CD4-positive, alpha-beta memory T cell (primary cell): ENCODE results near the gene ARID1B. TPM values are rescaled to one million over a fixed set of nuclear protein-coding genes. Genes with fewer than 3 reads are reported as not detected.

Source experiments
- CTCF ChIA-PET: fragments of 350-600 bp; sonication (Branson Sonifier 250); formaldehyde crosslinking; loops from one replicate; lab custom pipeline; 2021; ENCODE audit warnings: inconsistent platforms; ENCODE audit not compliant: partially characterized antibody; lab: Charles Lee
- POLR2A ChIA-PET: fragments of 350-600 bp; sonication (Branson Sonifier 250); formaldehyde crosslinking; loops from one replicate; lab custom pipeline; 2021; ENCODE audit not compliant: partially characterized antibody; lab: Charles Lee
- DNase-seq, 5 donors: peaks; one replicate each; pipeline versions ENCODE4 v3.0.0 to v3.0.0-alpha.2; 2020 to 2022; ENCODE audit warnings: mixed read lengths in 1 of 5
- H3K27ac ChIP-seq: one replicate; pipeline ENCODE4 v1.7.0; 2013; ENCODE audit warnings: low read depth, low read length
- H3K27me3 ChIP-seq: 2 replicates; pipeline ENCODE4 v1.7.0; 2013; ENCODE audit warnings: mild to moderate bottlenecking, low read length, moderate library complexity; ENCODE audit not compliant: insufficient read depth
- H3K36me3 ChIP-seq: 2 replicates; pipeline ENCODE4 v1.7.0; 2013; ENCODE audit warnings: mild to moderate bottlenecking, low read length, moderate library complexity; ENCODE audit not compliant: insufficient read depth
- H3K4me1 ChIP-seq: 2 replicates; pipeline ENCODE4 v1.7.0; 2013; ENCODE audit warnings: mild to moderate bottlenecking, low read length, moderate library complexity; ENCODE audit not compliant: insufficient read depth
- H3K4me3 ChIP-seq, 2 donors: one replicate each; pipeline ENCODE4 v1.7.0; 2013; ENCODE audit warnings: low read length in 2 of 2, mild to moderate bottlenecking in 1 of 2
- H3K9me3 ChIP-seq, 2 donors: one replicate each; pipeline ENCODE4 v1.7.0; 2013; ENCODE audit warnings: low read length in 2 of 2, control low read depth in 1 of 2; ENCODE audit not compliant: control insufficient read depth in 1 of 2
- H3K27ac Mint-ChIP-seq, 7 donors: one replicate each; pipeline ENCODE4 v1.8.0; 2020 to 2021; ENCODE audit warnings: mixed read lengths in 7 of 7, mild to moderate bottlenecking in 6 of 7, inconsistent platforms in 3 of 7, moderate library complexity in 3 of 7
- H3K27me3 Mint-ChIP-seq, 2 donors: one replicate each; pipeline ENCODE4 v1.8.0; 2020 to 2021; ENCODE audit warnings: mixed read lengths in 2 of 2
- H3K36me3 Mint-ChIP-seq, 2 donors: one replicate each; pipeline ENCODE4 v1.8.0; 2020 to 2021; ENCODE audit warnings: mixed read lengths in 2 of 2, inconsistent platforms in 1 of 2, mild to moderate bottlenecking in 1 of 2
- H3K4me1 Mint-ChIP-seq, 4 donors: one replicate each; pipeline ENCODE4 v1.8.0; 2020 to 2021; ENCODE audit warnings: mixed read lengths in 4 of 4, mild to moderate bottlenecking in 1 of 4
- H3K4me3 Mint-ChIP-seq, 8 donors: one replicate each; pipeline ENCODE4 v1.8.0; 2020 to 2021; ENCODE audit warnings: mixed read lengths in 8 of 8, mild to moderate bottlenecking in 7 of 8, moderate library complexity in 6 of 8, inconsistent platforms in 3 of 8
- H3K9me3 Mint-ChIP-seq, 8 donors: one replicate each; pipeline ENCODE4 v1.8.0; 2020 to 2021; ENCODE audit warnings: mixed read lengths in 8 of 8, mild to moderate bottlenecking in 5 of 8, inconsistent platforms in 3 of 8, moderate library complexity in 1 of 8
- intact Hi-C: fragments of 100-400 bp; cut with micrococcal nuclease; formaldehyde crosslinking; loops from one replicate; pipeline ENCODE4 v1.15.1; 2023
- polyA plus RNA-seq, 2 donors: library from polyadenylated mRNA; unstranded; fragments of 300-500 nt; fragmentation: Illumina TruSeq; gene quantifications; one replicate each; pipeline ENCODE4 v1.2.3, GENCODE V29; 2021
- total RNA-seq, 2 experiments: library from RNA; stranded (reverse); gene quantifications; one replicate each; pipeline ENCODE4 v1.2.3, GENCODE V29; 2021

Gene ARID1B
- total and polyA plus RNA-seq, 4 experiments from 2014 or later: 5.4 to 131 (median 72.4) TPM

- POLR2A ChIA-PET: interaction anchor here (1.0 kb wide), 1 partner anchor 176 kb away, joined by 4 read pairs; no protein-coding TSS in a partner anchor
- CTCF ChIA-PET: interaction anchor here (0.8 to 1.6 kb wide), 3 partner anchors 16 to 64 kb away, joined by 3 to 4 read pairs (median 3); no protein-coding TSS in a partner anchor
- peak overlapping the region in 6 of 7 donors; percentile 88 to 95 (median 94) for H3K27ac Mint-ChIP-seq
Observed at GRCh38 chr6:157098999-157099398, 321.8 kb downstream of the ARID1B start.

GRCh38 chr6:157099912-157100593 is 322.9 kb downstream of the ARID1B start:
- intact Hi-C loops: loop anchor here (1.0 kb wide), 1 partner anchor 66 kb away; no protein-coding TSS in a partner anchor
- Histone ChIP-seq H3K9me3 (no peaks in the 10 kb centered on the region), H3K4me3 (peak overlapping the region in 1 of 2 donors; percentile 0), H3K27ac (peak overlapping the region; percentile 44), H3K27me3 (no peaks in the 10 kb centered on the region), H3K4me1 (peaks cover 41% of the 10 kb centered on the region), H3K36me3 (no peaks in the 10 kb centered on the region)
- POLR2A ChIA-PET: interaction anchor here (1.0 kb wide), 1 partner anchor 174 kb away, joined by 4 read pairs; no protein-coding TSS in a partner anchor
- peaks cover 10 to 11% of the 10 kb centered on the region in 2 donors for H3K36me3 Mint-ChIP-seq
- peaks cover 0 to 2% (median 0%) of the 10 kb centered on the region in 8 donors for H3K9me3 Mint-ChIP-seq
- peak overlapping the region; percentile 88 to 96 (median 94) for H3K27ac Mint-ChIP-seq
- CTCF ChIA-PET: interaction anchor here (0.8 to 1.2 kb wide), 2 partner anchors 17 to 65 kb away, joined by 3 read pairs; no protein-coding TSS in a partner anchor
- H3K4me3 Mint-ChIP-seq: peak overlapping the region; percentile 60 to 81 (median 77)
- peak; percentile 49 to 68 (median 59) for DNase-seq
- no peaks in the 10 kb centered on the region for H3K27me3 Mint-ChIP-seq
- H3K4me1 Mint-ChIP-seq: peaks cover 42 to 77% (median 59%) of the 10 kb centered on the region in 4 donors

More at GRCh38 chr6:157098999-157099398, 321.8 kb downstream of the ARID1B start:
- Mint-ChIP-seq H3K4me3 (no peak overlapping the region), H3K9me3 (peaks cover 0 to 2% (median 0%) of the 10 kb centered on the region in 8 donors), H3K27me3 (no peaks in the 10 kb centered on the region), H3K36me3 (peaks cover 6 to 11% of the 10 kb centered on the region in 2 donors), H3K4me1 (peaks cover 44 to 79% (median 58%) of the 10 kb centered on the region in 4 donors)
- intact Hi-C loops: no loop called here
- no peaks in the 10 kb centered on the region for H3K27me3 ChIP-seq
- H3K4me1 ChIP-seq: peaks cover 41% of the 10 kb centered on the region
- no peaks in the 10 kb centered on the region for H3K9me3 ChIP-seq
- no peak overlapping the region for H3K4me3 ChIP-seq
- no peak for DNase-seq
- H3K27ac ChIP-seq: peak overlapping the region; percentile 44
- H3K36me3 ChIP-seq: no peaks in the 10 kb centered on the region

- peaks cover 41% of the 10 kb centered on the region for H3K4me1 ChIP-seq
- H3K27me3 Mint-ChIP-seq: no peaks in the 10 kb centered on the region
- no peaks in the 10 kb centered on the region for H3K36me3 ChIP-seq
- H3K4me3 Mint-ChIP-seq: peak overlapping the region in 1 of 8 donors; percentile 81
- peaks cover 0 to 2% (median 0%) of the 10 kb centered on the region in 8 donors for H3K9me3 Mint-ChIP-seq
- peaks cover 11 to 12% of the 10 kb centered on the region in 2 donors for H3K36me3 Mint-ChIP-seq
- no peak overlapping the region for H3K27ac ChIP-seq
- H3K4me3 ChIP-seq: no peak overlapping the region
- peak overlapping the region in 4 of 7 donors; percentile 29 to 95 (median 91) for H3K27ac Mint-ChIP-seq
- H3K9me3 ChIP-seq: no peaks in the 10 kb centered on the region
- ChIA-PET POLR2A (no interaction called here), CTCF (no interaction called here)
- H3K4me1 Mint-ChIP-seq: peaks cover 44 to 68% (median 57%) of the 10 kb centered on the region in 4 donors
- H3K27me3 ChIP-seq: no peaks in the 10 kb centered on the region
- no peak for DNase-seq
- intact Hi-C loops: no loop called here
Observed at GRCh38 chr6:157101166-157101565, 324.0 kb downstream of the ARID1B start.

GRCh38 chr6:157104803-157105202 is 327.6 kb downstream of the ARID1B start:
- intact Hi-C loops: no loop called here
- CTCF ChIA-PET: no interaction called here
- Histone ChIP-seq H3K9me3 (no peaks in the 10 kb centered on the region), H3K36me3 (no peaks in the 10 kb centered on the region), H3K4me3 (no peak overlapping the region), H3K27ac (no peak overlapping the region), H3K4me1 (peaks cover 19% of the 10 kb centered on the region), H3K27me3 (no peaks in the 10 kb centered on the region)
- no peaks in the 10 kb centered on the region for H3K27me3 Mint-ChIP-seq
- peaks cover 15 to 16% of the 10 kb centered on the region in 2 donors for H3K36me3 Mint-ChIP-seq
- POLR2A ChIA-PET: no interaction called here
- H3K9me3 Mint-ChIP-seq: no peaks in the 10 kb centered on the region
- H3K27ac Mint-ChIP-seq: no peak overlapping the region
- H3K4me1 Mint-ChIP-seq: peaks cover 38 to 49% (median 43%) of the 10 kb centered on the region in 4 donors
- DNase-seq: no peak
- no peak overlapping the region for H3K4me3 Mint-ChIP-seq

- Mint-ChIP-seq H3K4me3 (no peak overlapping the region), H3K27ac (peak overlapping the region in 3 of 7 donors; percentile 3 to 14 (median 5)), H3K4me1 (peaks cover 21 to 35% (median 29%) of the 10 kb centered on the region in 4 donors), H3K27me3 (no peaks in the 10 kb centered on the region), H3K9me3 (no peaks in the 10 kb centered on the region), H3K36me3 (peaks cover 23 to 26% of the 10 kb centered on the region in 2 donors)
- Histone ChIP-seq H3K4me3 (no peak overlapping the region), H3K27me3 (no peaks in the 10 kb centered on the region), H3K4me1 (peaks cover 4% of the 10 kb centered on the region), H3K9me3 (no peaks in the 10 kb centered on the region), H3K36me3 (no peaks in the 10 kb centered on the region), H3K27ac (no peak overlapping the region)
- ChIA-PET POLR2A (no interaction called here), CTCF (no interaction called here)
- no peak for DNase-seq
- intact Hi-C loops: no loop called here
Observed at GRCh38 chr6:157106487-157106886, 329.3 kb downstream of the ARID1B start.

GRCh38 chr6:157107571-157107914 is 330.4 kb downstream of the ARID1B start:
- DNase-seq: no peak
- Histone ChIP-seq H3K27ac (no peak overlapping the region), H3K4me1 (peaks cover 4% of the 10 kb centered on the region), H3K27me3 (no peaks in the 10 kb centered on the region), H3K9me3 (no peaks in the 10 kb centered on the region), H3K36me3 (no peaks in the 10 kb centered on the region), H3K4me3 (no peak overlapping the region)
- Mint-ChIP-seq H3K27ac (peak overlapping the region in 2 of 7 donors; percentile 54 to 66), H3K9me3 (no peaks in the 10 kb centered on the region), H3K27me3 (no peaks in the 10 kb centered on the region), H3K4me1 (peaks cover 19 to 28% (median 25%) of the 10 kb centered on the region in 4 donors), H3K36me3 (peaks cover 27 to 33% of the 10 kb centered on the region in 2 donors), H3K4me3 (no peak overlapping the region)
- CTCF ChIA-PET: no interaction called here
- POLR2A ChIA-PET: no interaction called here
- intact Hi-C loops: no loop called here
